Measurements from ENCODE around the gene CDC25B.

DNA sequence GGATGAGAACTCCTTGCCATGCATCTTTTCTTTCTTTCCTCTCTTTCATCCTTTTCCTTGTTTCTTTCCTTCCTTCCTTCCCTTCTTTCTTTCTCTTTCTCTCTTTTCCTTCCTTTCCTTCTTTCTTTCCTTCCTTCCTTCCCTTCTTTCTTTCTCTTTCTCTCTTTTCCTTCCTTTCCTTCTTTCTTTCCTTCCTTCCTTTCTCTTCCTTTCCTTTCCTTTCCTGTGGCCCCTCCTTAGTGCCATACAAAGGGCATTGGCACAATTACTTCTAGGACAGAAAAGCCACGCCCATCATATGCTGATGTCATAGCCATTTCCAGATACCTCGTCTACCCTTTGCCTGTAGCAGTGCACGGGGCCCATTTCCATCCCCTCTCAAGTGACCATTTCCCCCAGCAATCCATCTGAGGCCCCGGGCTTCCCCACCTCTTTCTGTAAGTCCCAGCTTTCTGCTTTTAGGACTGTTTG is 7.4 kb upstream of the CDC25B start:
- TF ChIP-seq POLR2AphosphoS5 (IDR thresholded peaks at IDR 0.05; ENCODE audit: low read depth, low read length) (no peak), POLR2A (IDR thresholded peaks at IDR 0.05; ENCODE audit: low read depth, low read length) (no peak)
